ENCODE results near the gene ZNF214.

GRCh38 chr11:7030836-7031235 lies 10.7 kb upstream of the ZNF214 start:
- no peak for TF ChIP-seq CTCF (IDR thresholded peaks at IDR 0.05)
- no peak for TF ChIP-seq POLR2A (IDR thresholded peaks at IDR 0.05)
